HG03025 (cell line): ENCODE results near the gene GPR39.

Experiments
- ATAC-seq: cut with Tn5 transposase; IDR thresholded peaks from one replicate; pipeline ENCODE4 v1.9.1; 2021; ENCODE audit warnings: mild to moderate bottlenecking, moderate library complexity; ENCODE audit not compliant: unreplicated experiment, low FRiP score

The GPR39 gene

DNA sequence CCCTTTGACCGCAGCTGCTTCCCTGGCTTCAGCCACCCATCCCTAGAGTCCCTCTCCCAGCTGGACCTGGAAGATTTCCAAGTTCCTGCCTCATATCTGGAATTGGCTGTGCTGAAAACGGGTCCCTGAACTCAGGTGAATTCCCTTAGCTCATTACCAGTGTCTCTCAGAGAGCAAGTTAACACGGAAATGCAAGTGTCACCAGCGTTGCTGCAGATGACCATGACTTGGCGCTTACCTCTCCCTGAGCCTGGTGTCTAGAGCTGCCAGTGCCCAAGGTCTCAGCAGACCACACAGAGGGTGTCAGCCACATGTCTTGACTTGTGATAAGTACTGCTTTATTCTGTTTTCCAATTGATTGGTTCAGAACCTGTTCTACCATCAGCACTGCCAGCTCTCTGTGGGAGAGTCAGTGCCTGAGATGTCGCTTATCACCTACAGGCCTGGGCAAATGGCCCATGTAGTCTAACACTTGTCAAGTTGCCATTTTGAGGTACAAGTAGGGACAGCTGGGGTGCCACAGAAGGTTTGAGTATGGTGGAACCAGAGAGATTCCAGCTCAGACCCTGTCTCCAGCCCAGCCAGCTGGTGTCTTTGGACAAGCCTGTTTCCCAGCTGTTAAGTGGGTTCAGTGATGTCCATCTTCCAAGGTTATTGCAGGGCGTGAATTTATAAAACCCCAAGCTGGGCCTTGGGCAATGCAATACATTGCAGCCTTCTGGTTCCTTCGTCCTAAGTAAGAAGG, 204.7 kb downstream of the GPR39 start:
- no peak for ATAC-seq

DNA sequence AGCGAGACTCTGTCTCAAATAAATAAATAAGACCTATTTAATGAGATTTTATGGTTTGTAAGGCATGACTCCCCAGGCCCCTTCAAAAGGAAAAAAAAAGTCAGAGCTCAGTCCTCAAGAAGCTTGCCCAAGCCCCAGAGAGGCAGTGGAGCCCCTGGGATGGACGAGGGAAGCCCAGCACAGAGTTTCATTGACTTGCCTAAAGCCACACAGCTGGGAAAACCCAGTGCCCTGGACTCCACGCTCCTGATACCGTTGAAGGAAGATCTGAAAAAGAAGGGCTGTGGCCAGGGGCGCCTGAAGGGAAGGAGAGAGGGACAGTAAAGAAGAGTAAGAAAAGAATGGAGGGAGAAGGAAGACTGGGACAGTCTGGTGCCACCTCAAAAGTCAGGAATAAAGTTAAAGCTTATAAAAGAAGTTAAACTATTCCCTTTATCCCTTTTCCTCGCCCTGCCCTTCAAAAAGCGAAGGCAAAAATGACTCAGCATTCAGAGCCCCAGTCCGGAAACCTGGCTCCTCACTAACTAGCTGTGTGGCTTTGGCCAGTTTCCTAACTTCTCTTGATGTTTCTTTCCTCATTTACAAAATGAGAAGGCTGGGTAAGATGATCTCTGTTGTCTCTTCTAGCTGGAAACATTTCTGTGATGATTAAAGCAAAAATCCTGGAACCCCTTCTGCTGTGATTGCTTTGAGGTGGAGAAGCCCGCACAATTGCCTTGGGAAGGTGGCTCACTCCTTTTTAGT, 206.7 kb downstream of the GPR39 start:
- ATAC-seq = no peak

DNA sequence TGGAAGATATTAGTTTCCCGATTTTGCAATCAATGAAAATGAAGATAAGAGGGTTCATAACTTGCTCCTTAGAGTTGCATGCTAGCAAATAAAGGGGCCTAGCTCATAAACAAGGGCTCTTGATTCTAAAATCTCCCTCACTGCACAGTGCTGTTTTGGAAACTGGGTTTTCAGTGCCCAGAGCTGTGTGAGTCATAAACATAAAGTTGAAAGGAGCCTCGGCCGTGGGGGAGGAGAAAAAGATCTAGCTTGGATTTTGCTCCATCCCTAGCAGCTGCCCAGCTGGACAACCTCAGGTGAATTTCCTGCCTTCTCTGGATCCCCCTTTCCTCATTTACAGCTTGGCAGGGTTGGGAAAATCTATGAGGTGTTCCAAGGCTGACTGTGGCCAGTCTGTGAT, 210.9 kb downstream of the GPR39 start:
- ATAC-seq = no peak

DNA sequence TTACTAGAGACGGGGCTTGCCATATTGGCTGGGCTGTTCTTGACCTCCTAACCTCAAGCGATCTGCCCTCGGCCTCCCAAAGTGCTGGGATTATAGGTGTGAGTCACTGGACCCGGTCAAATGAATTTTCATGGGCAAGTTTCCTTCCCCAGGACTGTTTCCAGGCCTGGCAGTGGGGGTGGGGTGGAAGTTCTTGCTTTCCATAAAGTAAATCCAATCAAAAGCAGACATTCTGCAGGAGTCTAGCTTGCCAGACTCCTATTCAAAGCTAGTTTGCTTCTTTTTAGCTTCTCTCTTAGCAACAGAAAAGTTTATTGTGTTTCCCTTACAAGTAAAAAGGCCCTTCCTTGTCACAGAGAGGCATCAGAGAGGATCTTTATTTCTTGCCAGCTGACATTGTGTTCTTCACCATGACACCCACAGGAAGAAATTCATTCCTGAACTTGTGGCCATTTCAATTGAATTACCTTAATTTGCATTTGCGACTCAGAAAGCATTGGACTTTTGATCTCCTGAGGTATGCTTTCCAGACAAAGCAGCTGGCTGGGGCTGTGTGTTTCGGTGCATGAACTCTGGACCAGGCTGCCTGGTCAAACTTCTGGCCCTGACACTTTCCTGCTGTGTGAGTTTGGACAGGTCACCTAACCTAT, 215.5 kb downstream of the GPR39 start:
- ATAC-seq = no peak

DNA sequence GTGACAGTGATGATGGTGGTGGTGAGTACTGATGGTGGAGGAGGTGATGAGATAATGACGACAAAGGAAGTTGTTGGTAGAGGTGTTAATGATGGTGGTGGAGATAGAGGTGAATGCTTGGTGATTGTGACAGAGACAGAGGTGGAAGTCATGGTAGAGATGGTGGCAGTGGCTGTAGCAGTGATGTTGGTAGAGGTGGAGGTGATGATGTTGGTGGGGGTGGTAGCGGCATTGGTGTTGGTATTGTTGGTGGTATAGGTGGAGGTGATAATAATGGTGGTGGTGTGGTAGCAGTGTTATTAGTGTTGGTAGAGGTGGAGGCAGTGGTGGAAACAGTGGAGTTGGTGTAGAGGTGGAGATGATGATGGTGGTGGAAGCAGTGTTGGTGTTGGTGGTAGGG, 217.0 kb downstream of the GPR39 start:
- ATAC-seq = no peak

DNA sequence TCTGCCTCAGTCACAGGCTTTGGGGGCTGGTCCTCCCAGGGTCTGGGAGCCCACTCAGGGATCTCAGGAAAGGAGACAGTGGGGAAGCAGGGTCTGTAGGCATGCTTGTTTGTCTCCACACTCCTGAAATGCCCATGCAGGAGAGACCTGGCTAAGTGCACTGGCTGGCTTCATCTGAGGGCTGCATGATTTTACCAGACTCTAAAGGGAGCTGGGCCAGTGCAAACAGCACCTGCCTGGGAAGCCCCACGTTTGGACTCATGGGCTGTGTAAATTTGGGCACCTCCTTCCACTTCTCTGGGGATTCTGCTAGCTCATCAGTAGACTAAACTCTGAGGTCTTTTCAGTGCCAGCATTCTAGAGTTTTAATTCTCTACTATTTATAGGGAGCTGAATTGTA, 219.7 kb downstream of the GPR39 start:
- ATAC-seq = no peak

DNA sequence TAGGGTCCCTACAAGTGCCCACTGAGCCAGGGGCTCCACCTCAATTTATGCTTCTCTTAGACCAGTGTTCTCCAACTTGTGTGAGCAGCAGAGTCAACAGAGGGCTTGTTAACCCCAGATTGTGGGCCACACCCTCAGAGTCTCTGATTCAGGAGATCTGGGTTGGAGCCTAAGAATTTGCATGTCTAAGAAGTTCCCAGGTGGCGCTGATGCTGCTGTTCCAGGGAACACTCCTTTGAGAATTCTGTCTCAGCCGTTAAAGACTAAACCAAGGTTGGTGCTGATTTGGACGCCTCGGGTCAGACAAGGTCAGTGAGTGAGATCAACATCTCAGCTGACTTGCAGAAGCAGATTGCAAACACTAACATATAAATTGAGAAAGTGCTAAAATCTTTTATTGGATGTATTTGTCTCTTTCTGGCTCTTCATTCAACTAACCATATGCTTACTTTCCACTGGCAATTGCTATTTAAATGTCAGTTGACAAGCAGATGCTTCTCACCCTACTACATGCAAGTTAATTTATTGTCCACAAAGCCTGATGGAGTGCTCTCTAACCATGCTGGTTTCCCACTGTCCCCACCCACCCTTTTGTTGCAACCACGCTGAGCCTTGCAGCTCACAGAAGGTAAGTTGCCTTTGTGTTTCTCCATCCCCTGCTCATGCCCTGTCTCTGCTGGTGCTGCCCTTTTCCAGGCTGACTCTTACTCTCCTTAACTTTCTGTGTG, 221.9 kb downstream of the GPR39 start:
- ATAC-seq = no peak

DNA sequence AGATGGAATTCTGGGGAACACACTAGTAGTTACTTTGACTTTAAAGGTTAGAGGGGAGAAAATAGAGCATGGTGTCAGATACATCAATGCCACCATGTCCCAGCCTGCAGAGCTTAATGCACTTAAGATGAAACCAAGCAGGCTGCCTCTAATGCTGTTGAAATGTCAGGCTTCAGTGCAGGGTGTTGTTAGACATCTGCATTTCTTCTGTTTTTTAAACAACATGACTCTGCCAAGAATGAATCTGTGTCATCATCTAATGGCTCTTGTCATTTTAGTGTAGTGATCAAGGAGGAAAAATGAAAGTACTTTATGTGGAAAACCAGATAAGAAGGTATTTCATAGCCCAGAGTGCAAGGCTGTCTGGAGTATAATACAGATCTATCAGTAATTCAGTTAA, 223.5 kb downstream of the GPR39 start:
- ATAC-seq = no peak

DNA sequence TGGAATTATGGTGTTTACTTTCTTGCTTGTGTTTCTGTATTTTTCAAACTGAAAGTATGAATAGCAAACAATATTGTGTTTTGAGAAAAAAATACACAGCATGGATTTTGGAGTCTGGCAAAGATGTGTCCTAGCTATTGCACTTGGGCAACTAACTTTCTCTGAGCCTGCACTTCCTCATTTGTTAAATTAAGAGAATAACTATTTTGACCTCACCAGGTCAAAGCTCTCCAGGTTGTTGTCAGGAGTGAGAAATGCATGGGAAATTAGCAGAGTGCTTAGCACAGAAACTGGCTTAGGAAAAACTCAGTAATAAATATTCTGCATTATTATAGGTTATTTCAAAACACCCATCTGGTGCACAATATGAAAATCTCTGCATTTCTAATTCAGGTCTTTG, 225.2 kb downstream of the GPR39 start:
- ATAC-seq = no peak

DNA sequence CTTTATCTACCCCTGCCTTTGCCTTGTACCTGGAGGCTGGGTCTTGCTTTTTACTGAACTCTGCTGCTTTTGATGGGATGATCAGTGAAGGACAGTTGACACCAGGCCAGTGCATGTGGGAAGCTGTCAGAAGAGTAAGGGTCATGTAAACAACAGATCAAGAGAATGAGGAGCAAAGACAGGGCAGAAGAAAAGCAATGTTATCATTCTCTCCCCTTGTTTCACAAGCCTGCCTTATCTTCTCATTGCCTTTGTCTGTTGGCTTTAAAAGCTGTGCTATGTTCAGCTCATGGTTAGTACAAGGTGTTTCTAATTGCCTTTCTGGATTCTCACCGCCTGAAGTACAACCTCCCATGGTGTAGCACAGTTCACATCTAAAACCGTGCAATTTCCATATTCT, 225.8 kb downstream of the GPR39 start:
- no peak for ATAC-seq

DNA sequence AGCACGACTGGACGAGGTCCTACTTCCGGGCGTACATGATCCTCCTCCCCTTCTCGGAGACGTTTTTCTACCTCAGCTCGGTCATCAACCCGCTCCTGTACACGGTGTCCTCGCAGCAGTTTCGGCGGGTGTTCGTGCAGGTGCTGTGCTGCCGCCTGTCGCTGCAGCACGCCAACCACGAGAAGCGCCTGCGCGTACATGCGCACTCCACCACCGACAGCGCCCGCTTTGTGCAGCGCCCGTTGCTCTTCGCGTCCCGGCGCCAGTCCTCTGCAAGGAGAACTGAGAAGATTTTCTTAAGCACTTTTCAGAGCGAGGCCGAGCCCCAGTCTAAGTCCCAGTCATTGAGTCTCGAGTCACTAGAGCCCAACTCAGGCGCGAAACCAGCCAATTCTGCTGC, 228.6 kb downstream of the GPR39 start:
- ATAC-seq = no peak

DNA sequence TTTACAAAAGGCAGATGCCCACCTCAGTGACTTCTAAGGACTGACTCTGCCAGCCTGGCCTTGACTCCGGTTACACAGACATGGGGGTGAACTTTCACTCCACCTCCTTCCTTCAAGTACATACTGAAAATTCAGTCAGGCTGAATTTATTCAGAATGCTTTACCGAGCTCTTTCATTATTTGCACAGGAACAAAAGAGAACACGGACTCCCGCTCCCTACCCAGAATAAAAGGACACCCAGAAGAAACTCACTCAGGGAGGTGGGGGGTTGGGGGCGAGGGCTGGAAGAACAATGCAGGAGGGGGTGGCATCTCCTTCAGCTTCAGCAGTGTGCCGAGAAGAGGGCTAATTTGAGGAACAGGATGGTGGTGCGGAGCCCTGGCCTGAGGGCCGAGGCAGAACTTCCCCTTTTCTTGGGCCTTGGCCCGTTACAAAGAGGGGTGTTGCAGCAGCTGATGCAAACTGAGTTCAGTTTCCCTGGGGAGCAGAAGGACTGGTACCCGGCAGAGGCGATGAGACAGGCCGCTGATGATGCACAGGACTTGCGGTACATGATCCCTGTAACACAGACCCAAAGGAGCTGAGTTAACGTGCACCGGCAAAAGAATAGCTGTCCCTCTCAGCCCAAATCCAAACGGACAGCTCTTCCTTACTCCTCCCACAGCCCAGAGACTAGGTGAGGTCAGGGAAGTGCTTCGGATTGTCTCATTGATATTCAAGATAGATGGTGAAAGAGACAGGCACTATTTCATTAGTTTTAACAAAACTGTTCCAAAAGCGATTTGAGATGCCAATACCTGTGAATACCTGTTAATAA, 229.3 kb downstream of the GPR39 start:
- no peak for ATAC-seq

DNA sequence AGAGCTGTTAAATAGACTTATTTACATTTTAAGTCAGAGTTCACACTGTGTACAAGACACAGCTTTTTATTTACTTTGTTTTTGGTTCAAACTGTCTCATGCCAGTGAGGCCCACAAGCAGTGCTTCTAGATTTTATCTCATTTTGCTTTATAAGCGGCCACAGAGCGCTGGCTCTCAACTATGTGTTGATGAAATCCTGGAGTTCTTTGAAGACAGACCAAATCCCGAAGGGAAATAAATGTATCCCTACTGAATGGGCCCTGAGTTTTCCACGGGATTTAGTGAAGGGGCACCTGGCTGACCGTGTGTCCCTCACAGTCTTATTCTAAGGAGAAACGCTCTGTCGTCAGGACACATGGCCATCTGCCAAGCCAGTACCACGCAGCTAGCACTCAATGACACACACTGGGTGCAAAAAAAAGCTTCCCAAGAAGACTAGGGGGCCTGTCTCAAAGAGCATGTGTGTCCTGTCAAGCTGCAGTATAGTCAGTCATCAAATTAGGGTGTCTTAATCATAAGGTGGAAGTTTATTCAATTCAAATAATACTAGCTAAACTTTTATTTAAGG, 230.0 kb downstream of the GPR39 start:
- no peak for ATAC-seq

DNA sequence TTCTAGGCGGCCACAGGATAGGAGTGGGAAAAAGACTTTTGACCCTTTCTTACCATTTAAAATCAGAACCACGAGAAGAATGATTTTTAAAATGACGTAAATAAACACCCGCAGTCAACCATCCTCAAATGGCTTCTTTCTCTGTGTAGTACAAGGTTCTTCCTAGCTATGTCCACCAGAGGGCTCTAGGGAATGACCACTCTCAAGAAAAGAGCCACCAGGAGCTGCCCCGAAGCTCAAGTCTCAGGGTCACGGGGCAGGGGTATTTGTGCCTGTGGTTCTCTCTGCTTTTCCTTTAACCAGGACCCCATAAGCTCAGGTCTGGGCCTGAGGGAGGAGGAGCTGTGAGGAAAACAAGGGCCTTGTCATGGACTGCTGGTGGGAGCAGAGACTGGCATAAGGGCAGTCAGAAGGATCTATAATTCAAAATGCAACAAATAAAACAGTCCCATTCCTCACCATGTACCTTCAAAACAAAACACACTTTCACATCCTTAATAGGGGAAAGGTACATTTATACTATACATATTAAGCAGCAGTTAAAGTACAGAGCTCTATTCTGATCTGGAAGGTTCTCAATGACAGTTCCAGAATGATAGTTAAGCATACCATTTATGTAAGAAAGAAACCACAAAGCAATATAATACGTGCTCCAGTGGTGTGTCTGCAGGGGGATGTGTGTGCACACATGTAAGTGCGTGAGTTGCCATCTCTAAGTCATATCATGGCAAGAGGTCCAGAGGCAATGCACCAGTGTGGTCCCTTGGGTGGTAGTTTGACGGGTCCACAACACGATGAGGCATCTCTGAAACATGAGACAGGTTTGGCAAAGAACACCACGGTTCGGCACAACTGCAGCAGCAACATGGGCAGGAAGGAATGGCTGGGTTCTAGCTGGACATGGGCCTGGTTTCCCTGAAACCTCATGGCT, 234.8 kb downstream of the GPR39 start:
- no peak for ATAC-seq

DNA sequence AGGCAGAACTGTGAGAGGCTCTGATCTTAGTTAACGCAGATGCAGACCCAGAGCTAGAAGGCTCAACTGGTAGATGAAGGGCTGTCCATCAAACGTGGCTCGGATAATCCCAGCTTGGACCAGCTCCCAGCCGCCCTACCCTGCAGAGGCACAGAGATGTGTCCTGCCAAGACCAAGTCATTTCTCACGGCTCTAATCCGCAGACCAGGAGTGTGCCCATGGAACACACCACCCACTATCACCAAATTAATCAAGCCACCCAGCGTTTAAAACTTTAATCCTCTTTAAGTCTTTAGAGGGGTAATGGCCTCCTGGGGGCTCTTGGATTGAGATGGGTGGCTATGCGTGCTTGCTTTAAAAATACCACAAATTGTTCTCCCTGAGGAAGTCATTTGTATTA, 235.9 kb downstream of the GPR39 start:
- ATAC-seq = no peak

DNA sequence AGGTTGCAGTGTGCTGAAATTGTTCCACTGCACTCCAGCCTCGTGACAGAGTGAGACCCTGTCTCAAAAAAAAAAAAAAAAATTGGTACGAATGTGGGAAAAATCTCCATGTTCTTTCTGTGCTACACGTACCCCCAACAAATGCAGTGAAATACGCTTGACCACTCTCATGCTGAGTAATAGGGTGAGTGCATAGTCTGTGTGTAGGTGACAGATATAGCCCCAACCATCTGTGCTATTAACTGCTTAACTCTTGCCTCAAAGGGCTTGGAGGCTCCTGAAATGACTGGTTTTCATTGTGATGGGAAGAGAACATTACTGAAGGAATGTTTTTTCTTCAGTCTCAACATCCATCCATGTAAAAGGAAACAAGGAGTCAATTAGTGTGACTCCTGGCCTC, 237.7 kb downstream of the GPR39 start:
- ATAC-seq = no peak

DNA sequence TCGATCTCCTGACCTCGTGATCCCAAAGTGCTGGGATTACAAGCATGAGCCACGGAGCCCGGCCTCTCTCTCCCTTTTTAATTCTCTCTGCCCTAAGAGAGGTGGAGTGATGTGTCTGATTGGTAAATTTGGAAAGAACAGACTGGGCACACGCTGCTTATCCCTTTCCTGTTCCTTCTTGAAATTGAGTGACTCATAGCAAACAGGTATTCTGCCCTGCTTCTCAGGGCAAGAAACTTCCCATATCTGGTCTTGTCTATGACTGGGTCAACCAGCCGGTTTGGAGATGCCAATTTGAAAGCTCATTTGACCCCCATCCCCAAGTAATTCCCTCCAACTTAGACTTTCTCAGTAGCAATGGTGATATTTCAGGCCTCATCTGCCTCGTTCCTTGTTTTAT, 238.4 kb downstream of the GPR39 start:
- ATAC-seq = no peak

DNA sequence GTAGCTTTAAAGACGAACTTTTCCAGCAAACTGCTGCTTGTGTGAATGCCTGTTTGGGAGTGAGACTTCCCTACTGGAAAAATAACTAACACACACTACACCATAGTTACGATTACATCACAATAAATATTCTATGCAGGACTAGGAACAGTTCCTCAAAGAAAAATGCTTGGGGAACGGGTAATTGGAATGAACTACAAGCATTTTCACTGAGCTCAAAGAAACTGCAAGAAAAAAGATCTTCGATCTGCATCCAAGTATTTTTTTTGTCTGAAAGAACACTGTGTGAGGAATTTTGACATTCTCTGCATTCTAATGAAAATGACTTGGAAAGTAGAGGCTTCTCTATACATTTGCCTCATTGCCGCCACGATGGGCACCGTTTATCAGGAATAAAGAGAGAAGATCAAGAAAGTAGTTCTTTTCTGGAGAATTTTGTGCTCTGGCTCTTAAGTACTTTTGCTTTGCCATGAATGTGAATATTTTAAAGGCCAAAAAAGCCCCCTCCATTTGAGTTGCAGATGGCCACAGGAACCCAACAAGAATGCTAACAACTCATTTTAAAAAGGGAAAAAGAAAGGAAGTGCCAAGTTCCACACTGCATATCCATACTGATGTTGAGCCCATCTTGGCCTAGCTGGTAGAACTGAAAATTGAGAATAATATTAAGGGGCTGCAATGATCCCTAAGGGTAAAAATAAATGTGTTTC, 239.8 kb downstream of the GPR39 start:
- ATAC-seq = no peak
